ENCODE data around the gene AIRE.

Gene AIRE

GRCh38 chr21:44320847-44321246 lies 35.2 kb downstream of the AIRE start:
- H3K9ac ChIP-seq (ENCODE audit: low read length): no peak overlapping the region
- H3K18ac ChIP-seq (ENCODE audit: low read depth in 1 of 2, low read length in 2 of 2): no peak overlapping the region
- peaks cover 2% of the 10 kb centered on the region for H3K79me1 ChIP-seq (replicated peaks; ENCODE audit: low read length, poor library complexity, severe bottlenecking)
- DNase-seq: no peak
- H3K9me3 ChIP-seq (ENCODE audit: control insufficient read depth, low read length): no peaks in the 10 kb centered on the region
- H3K23ac ChIP-seq (ENCODE audit: low read length in 2 of 2): no peak overlapping the region
- H3K4me2 ChIP-seq (ENCODE audit: low read length, poor library complexity, severe bottlenecking): no peak overlapping the region
- H3K27me3 ChIP-seq (ENCODE audit: control insufficient read depth in 1 of 2, insufficient read depth in 1 of 2, low read length in 2 of 2): no peaks in the 10 kb centered on the region
- no peak overlapping the region for H4K91ac ChIP-seq (ENCODE audit: low read length)
- no peak overlapping the region for H2BK15ac ChIP-seq (ENCODE audit: low read depth, poor library complexity, severe bottlenecking)
- no peak overlapping the region for H2BK5ac ChIP-seq (ENCODE audit: low read depth, low read length, poor library complexity, severe bottlenecking)
- no peaks in the 10 kb centered on the region for H3K4me1 ChIP-seq (ENCODE audit: control insufficient read depth, insufficient read depth, low read depth, low read length)
- H3K4me3 ChIP-seq (ENCODE audit: insufficient read depth in 1 of 2, low read depth in 1 of 2, low read length in 2 of 2): no peak overlapping the region
- no peak overlapping the region for H2BK120ac ChIP-seq (ENCODE audit: low read depth, low read length)
- H4K8ac ChIP-seq (ENCODE audit: low read length): no peak overlapping the region
- H2AFZ ChIP-seq (ENCODE audit: low read depth, low read length): no peak overlapping the region
- H2BK12ac ChIP-seq (ENCODE audit: low read length in 2 of 2): no peak overlapping the region
- H3K14ac ChIP-seq (ENCODE audit: low read length in 2 of 2): no peak overlapping the region
- H3K36me3 ChIP-seq (ENCODE audit: control insufficient read depth in 1 of 2, insufficient read depth in 2 of 2, low read depth in 1 of 2, low read length in 2 of 2): peaks cover 66 to 98% of the 10 kb centered on the region in 2 experiments
- H2AK5ac ChIP-seq (ENCODE audit: low read length, severe bottlenecking): no peak overlapping the region
- H3K4ac ChIP-seq (ENCODE audit: low read depth in 1 of 2, low read length in 2 of 2): no peak overlapping the region
- no peak overlapping the region for H3K27ac ChIP-seq (ENCODE audit: low read length, poor library complexity, severe bottlenecking)
- 97% methylated on average over 13 of the region's 13 CpGs for WGBS

- Histone ChIP-seq H3K27me3 (ENCODE audit: control insufficient read depth in 1 of 2, insufficient read depth in 1 of 2, low read length in 2 of 2) (no peaks in the 10 kb centered on the region), H3K4ac (ENCODE audit: low read depth in 1 of 2, low read length in 2 of 2) (no peak overlapping the region), H3K23ac (ENCODE audit: low read length in 2 of 2) (no peak overlapping the region), H3K9me3 (ENCODE audit: control insufficient read depth, low read length) (no peaks in the 10 kb centered on the region), H3K9ac (ENCODE audit: low read length) (no peak overlapping the region), H3K4me3 (ENCODE audit: insufficient read depth in 1 of 2, low read depth in 1 of 2, low read length in 2 of 2) (no peak overlapping the region), H4K8ac (ENCODE audit: low read length) (no peak overlapping the region), H2BK5ac (ENCODE audit: low read depth, low read length, poor library complexity, severe bottlenecking) (no peak overlapping the region), H3K79me1 (replicated peaks; ENCODE audit: low read length, poor library complexity, severe bottlenecking) (peaks cover 2% of the 10 kb centered on the region), H3K4me1 (ENCODE audit: control insufficient read depth, insufficient read depth, low read depth, low read length) (no peaks in the 10 kb centered on the region), H3K14ac (ENCODE audit: low read length in 2 of 2) (no peak overlapping the region), H3K4me2 (ENCODE audit: low read length, poor library complexity, severe bottlenecking) (no peak overlapping the region), H2AK5ac (ENCODE audit: low read length, severe bottlenecking) (no peak overlapping the region), H2BK15ac (ENCODE audit: low read depth, poor library complexity, severe bottlenecking) (no peak overlapping the region), H3K36me3 (ENCODE audit: control insufficient read depth in 1 of 2, insufficient read depth in 2 of 2, low read depth in 1 of 2, low read length in 2 of 2) (peaks cover 63 to 98% of the 10 kb centered on the region in 2 experiments), H3K27ac (ENCODE audit: low read length, poor library complexity, severe bottlenecking) (no peak overlapping the region), H4K91ac (ENCODE audit: low read length) (no peak overlapping the region), H2BK120ac (ENCODE audit: low read depth, low read length) (no peak overlapping the region), H2AFZ (ENCODE audit: low read depth, low read length) (no peak overlapping the region), H2BK12ac (ENCODE audit: low read length in 2 of 2) (no peak overlapping the region), H3K18ac (ENCODE audit: low read depth in 1 of 2, low read length in 2 of 2) (no peak overlapping the region)
- WGBS: 98% methylated on average over 23 of the region's 23 CpGs
- no peak for DNase-seq
These were observed 36.3 kb downstream of the AIRE start for GRCh38 chr21:44321846-44322450.

GRCh38 chr21:44322621-44323325 lies 37.1 kb downstream of the AIRE start:
- Histone ChIP-seq H3K4me3 (ENCODE audit: insufficient read depth in 1 of 2, low read depth in 1 of 2, low read length in 2 of 2) (no peak overlapping the region), H3K9ac (ENCODE audit: low read length) (no peak overlapping the region), H3K79me1 (replicated peaks; ENCODE audit: low read length, poor library complexity, severe bottlenecking) (peaks cover 2% of the 10 kb centered on the region), H3K4me1 (ENCODE audit: control insufficient read depth, insufficient read depth, low read depth, low read length) (no peaks in the 10 kb centered on the region), H3K27me3 (ENCODE audit: control insufficient read depth in 1 of 2, insufficient read depth in 1 of 2, low read length in 2 of 2) (no peaks in the 10 kb centered on the region), H3K9me3 (ENCODE audit: control insufficient read depth, low read length) (no peaks in the 10 kb centered on the region), H3K27ac (ENCODE audit: low read length, poor library complexity, severe bottlenecking) (no peak overlapping the region), H3K4me2 (ENCODE audit: low read length, poor library complexity, severe bottlenecking) (no peak overlapping the region), H3K4ac (ENCODE audit: low read depth in 1 of 2, low read length in 2 of 2) (no peak overlapping the region), H4K8ac (ENCODE audit: low read length) (no peak overlapping the region), H3K36me3 (ENCODE audit: control insufficient read depth in 1 of 2, insufficient read depth in 2 of 2, low read depth in 1 of 2, low read length in 2 of 2) (peaks cover 63 to 98% of the 10 kb centered on the region in 2 experiments), H2BK12ac (ENCODE audit: low read length in 2 of 2) (no peak overlapping the region), H2BK15ac (ENCODE audit: low read depth, poor library complexity, severe bottlenecking) (no peak overlapping the region), H3K23ac (ENCODE audit: low read length in 2 of 2) (no peak overlapping the region), H3K14ac (ENCODE audit: low read length in 2 of 2) (no peak overlapping the region), H2AK5ac (ENCODE audit: low read length, severe bottlenecking) (no peak overlapping the region), H2AFZ (ENCODE audit: low read depth, low read length) (no peak overlapping the region), H4K91ac (ENCODE audit: low read length) (no peak overlapping the region), H2BK120ac (ENCODE audit: low read depth, low read length) (no peak overlapping the region), H3K18ac (ENCODE audit: low read depth in 1 of 2, low read length in 2 of 2) (no peak overlapping the region), H2BK5ac (ENCODE audit: low read depth, low read length, poor library complexity, severe bottlenecking) (no peak overlapping the region)
- no peak for DNase-seq
- WGBS: 97% methylated on average over 38 of the region's 38 CpGs

GRCh38 chr21:44323591-44323990 lies 37.9 kb downstream of the AIRE start:
- H3K79me1 ChIP-seq (replicated peaks; ENCODE audit: low read length, poor library complexity, severe bottlenecking): peaks cover 2% of the 10 kb centered on the region
- H3K23ac ChIP-seq (ENCODE audit: low read length in 2 of 2): no peak overlapping the region
- H3K4ac ChIP-seq (ENCODE audit: low read depth in 1 of 2, low read length in 2 of 2): no peak overlapping the region
- H4K8ac ChIP-seq (ENCODE audit: low read length): no peak overlapping the region
- no peak overlapping the region for H2AFZ ChIP-seq (ENCODE audit: low read depth, low read length)
- no peaks in the 10 kb centered on the region for H3K9me3 ChIP-seq (ENCODE audit: control insufficient read depth, low read length)
- H3K27ac ChIP-seq (ENCODE audit: low read length, poor library complexity, severe bottlenecking): no peak overlapping the region
- no peak overlapping the region for H3K18ac ChIP-seq (ENCODE audit: low read depth in 1 of 2, low read length in 2 of 2)
- H3K9ac ChIP-seq (ENCODE audit: low read length): no peak overlapping the region
- H2BK5ac ChIP-seq (ENCODE audit: low read depth, low read length, poor library complexity, severe bottlenecking): no peak overlapping the region
- H3K4me2 ChIP-seq (ENCODE audit: low read length, poor library complexity, severe bottlenecking): no peak overlapping the region
- peaks cover 5% of the 10 kb centered on the region for H3K4me1 ChIP-seq (ENCODE audit: control insufficient read depth, insufficient read depth, low read depth, low read length)
- DNase-seq: no peak
- H4K91ac ChIP-seq (ENCODE audit: low read length): no peak overlapping the region
- 92% methylated on average over 20 of the region's 20 CpGs for WGBS
- no peak overlapping the region for H2BK120ac ChIP-seq (ENCODE audit: low read depth, low read length)
- no peak overlapping the region for H2BK15ac ChIP-seq (ENCODE audit: low read depth, poor library complexity, severe bottlenecking)
- H2BK12ac ChIP-seq (ENCODE audit: low read length in 2 of 2): no peak overlapping the region
- no peak overlapping the region for H3K4me3 ChIP-seq (ENCODE audit: insufficient read depth in 1 of 2, low read depth in 1 of 2, low read length in 2 of 2)
- no peak overlapping the region for H3K14ac ChIP-seq (ENCODE audit: low read length in 2 of 2)
- H2AK5ac ChIP-seq (ENCODE audit: low read length, severe bottlenecking): no peak overlapping the region
- no peaks in the 10 kb centered on the region for H3K27me3 ChIP-seq (ENCODE audit: control insufficient read depth in 1 of 2, insufficient read depth in 1 of 2, low read length in 2 of 2)
- H3K36me3 ChIP-seq (ENCODE audit: control insufficient read depth in 1 of 2, insufficient read depth in 2 of 2, low read depth in 1 of 2, low read length in 2 of 2): peaks cover 58 to 96% of the 10 kb centered on the region in 2 experiments

Measured in mesenchymal stem cell (in vitro differentiated cells and primary cell).